ENCODE results near the gene PSME3IP1. TPM values are rescaled to one million over a fixed set of nuclear protein-coding genes. Genes with fewer than 3 reads are reported as not detected.

Gene PSME3IP1
- polyA plus RNA-seq, 3 donors, result 75.4 to 133 (median 78.6) TPM

DNA sequence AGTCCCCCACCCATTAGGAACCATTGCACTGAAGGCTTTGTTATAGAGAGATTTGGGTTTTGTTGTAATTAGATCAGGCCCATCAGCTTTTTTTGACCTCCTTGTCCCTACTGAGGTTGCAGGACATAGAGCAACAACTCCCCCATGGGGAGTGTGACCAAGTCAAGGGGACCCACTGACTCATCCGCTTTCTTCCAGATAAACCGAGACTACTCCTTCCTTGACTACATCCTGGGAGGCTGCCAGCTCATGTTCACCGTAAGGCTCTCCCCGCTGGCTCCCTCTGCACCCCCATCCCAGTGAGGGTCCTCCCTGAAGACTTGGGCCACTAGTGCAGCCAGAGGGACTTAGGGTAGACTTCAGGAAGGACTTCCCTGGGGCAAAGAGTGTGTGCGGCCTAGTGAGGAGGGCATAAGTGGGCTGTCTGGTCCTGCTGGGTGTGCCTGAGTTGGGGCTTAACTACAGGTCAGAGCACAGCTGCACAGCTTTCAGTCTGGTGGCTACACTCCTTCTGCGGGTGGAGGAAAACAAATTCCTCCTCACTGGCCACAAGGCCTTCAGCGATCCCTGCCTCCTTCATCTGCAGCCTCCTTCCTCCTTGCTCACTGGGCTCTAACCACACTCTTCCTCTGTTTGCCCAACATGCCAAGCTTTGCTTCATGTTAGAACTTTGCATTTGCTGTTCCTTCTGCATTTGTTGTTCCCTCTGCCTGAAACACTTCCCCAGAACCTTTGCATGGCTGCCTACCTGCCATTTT lies 62.4 kb downstream of the PSME3IP1 start:
- Histone ChIP-seq H4K20me1 (ENCODE audit: insufficient read depth, low read length) (no peaks in the 10 kb centered on the region), H3K36me3 (replicated peaks in 1 of 2; ENCODE audit: control insufficient read depth in 1 of 2, insufficient read depth in 2 of 2, low read length in 2 of 2) (peaks cover 79 to 90% of the 10 kb centered on the region in 2 donors), H3K27me3 (ENCODE audit: control insufficient read depth in 2 of 2, insufficient read depth in 2 of 2, low read length in 2 of 2) (no peaks in the 10 kb centered on the region), H3K79me2 (ENCODE audit: insufficient read depth, low read length) (no peaks in the 10 kb centered on the region), H3K9me3 (replicated peaks in 1 of 2; ENCODE audit: control insufficient read depth in 1 of 2, insufficient read depth in 1 of 2, low read length in 2 of 2) (no peaks in the 10 kb centered on the region), H3K4me1 (ENCODE audit: control insufficient read depth in 1 of 2, insufficient read depth in 2 of 2, low read length in 2 of 2) (peaks cover 5 to 6% of the 10 kb centered on the region in 2 donors), H3K9ac (ENCODE audit: insufficient read depth, low read length, poor library complexity, severe bottlenecking) (no peak overlapping the region), H2AFZ (ENCODE audit: insufficient read depth, low read depth, low read length, poor library complexity, severe bottlenecking) (no peak overlapping the region), H3K27ac (ENCODE audit: low read depth in 1 of 2, low read length in 2 of 2) (peak overlapping the region in 1 of 2 donors; percentile 48), H3K4me2 (replicated peaks; ENCODE audit: extremely low read depth, low read length, poor library complexity, severe bottlenecking) (no peak overlapping the region), H3K4me3 (replicated peaks in 1 of 3; ENCODE audit: low read depth in 2 of 3, low read length in 3 of 3) (no peak overlapping the region)
- TF ChIP-seq, protein P1, sequence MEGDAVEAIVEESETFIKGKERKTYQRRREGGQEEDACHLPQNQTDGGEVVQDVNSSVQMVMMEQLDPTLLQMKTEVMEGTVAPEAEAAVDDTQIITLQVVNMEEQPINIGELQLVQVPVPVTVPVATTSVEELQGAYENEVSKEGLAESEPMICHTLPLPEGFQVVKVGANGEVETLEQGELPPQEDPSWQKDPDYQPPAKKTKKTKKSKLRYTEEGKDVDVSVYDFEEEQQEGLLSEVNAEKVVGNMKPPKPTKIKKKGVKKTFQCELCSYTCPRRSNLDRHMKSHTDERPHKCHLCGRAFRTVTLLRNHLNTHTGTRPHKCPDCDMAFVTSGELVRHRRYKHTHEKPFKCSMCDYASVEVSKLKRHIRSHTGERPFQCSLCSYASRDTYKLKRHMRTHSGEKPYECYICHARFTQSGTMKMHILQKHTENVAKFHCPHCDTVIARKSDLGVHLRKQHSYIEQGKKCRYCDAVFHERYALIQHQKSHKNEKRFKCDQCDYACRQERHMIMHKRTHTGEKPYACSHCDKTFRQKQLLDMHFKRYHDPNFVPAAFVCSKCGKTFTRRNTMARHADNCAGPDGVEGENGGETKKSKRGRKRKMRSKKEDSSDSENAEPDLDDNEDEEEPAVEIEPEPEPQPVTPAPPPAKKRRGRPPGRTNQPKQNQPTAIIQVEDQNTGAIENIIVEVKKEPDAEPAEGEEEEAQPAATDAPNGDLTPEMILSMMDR (IDR thresholded peaks at IDR 0.05), result no peak
- H3K9me3 Mint-ChIP-seq, result peaks cover 0 to 2% (median 0%) of the 10 kb centered on the region in 7 donors
- H3K4me1 Mint-ChIP-seq, result peaks cover 11% of the 10 kb centered on the region
- peaks cover 67 to 87% of the 10 kb centered on the region in 2 donors for H3K36me3 Mint-ChIP-seq
- WGBS (ENCODE audit: insufficient coverage), result 66% methylated on average over 3 of the region's 7 CpGs
- no peak for DNase-seq
- no peak overlapping the region for H3K4me3 Mint-ChIP-seq
- intact Hi-C loops (cut with micrococcal nuclease), result no loop called here
- peak overlapping the region in 6 of 7 donors; percentile 6 to 82 (median 28) for H3K27ac Mint-ChIP-seq
- H3K27me3 Mint-ChIP-seq (ENCODE audit: low read depth in 3 of 3), result peaks cover 0 to 1% (median under 1%) of the 10 kb centered on the region in 3 donors

DNA sequence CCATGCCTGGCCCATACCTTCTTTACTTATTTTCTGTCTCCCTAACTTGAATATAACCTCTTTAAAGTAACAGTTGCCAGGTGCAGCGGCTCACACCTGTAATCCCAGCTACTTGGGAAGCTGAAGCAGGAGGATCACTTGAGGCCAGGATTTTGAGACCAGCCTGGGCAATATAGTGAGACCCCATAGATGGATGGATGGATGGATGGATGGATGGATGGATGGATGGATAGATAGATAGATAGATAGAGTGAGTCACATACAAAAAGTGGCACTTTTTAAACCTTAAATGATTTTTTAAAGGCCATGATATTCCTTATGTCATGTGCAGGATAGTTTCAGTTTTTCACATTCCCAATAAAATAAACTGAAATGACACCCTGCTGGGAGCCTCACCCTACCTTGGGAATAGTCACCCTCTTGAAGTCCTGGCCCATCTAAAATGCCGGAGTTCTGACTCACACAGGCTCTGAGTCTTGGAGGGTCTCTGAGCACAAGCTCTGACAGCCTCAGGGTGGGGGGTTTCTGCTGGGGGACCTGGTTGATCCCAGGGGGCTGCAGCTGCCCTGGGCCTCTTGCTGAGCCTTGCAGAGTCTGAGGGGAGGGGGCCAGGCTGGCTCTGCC lies 67.3 kb downstream of the PSME3IP1 start:
- H3K27me3 ChIP-seq (ENCODE audit: control insufficient read depth in 2 of 2, insufficient read depth in 2 of 2, low read length in 2 of 2), result no peaks in the 10 kb centered on the region
- H3K9ac ChIP-seq (ENCODE audit: insufficient read depth, low read length, poor library complexity, severe bottlenecking), result no peak overlapping the region
- Mint-ChIP-seq H3K4me3 (no peak overlapping the region), H3K4me1 (peaks cover 8% of the 10 kb centered on the region), H3K27ac (peak overlapping the region in 2 of 7 donors; percentile 18 to 83), H3K27me3 (ENCODE audit: low read depth in 3 of 3) (peaks cover 0 to 2% (median 1%) of the 10 kb centered on the region in 3 donors), H3K9me3 (no peaks in the 10 kb centered on the region), H3K36me3 (peaks cover 72 to 94% of the 10 kb centered on the region in 2 donors)
- intact Hi-C loops (cut with micrococcal nuclease), result no loop called here
- no peaks in the 10 kb centered on the region for H4K20me1 ChIP-seq (ENCODE audit: insufficient read depth, low read length)
- peaks cover 82 to 95% of the 10 kb centered on the region in 2 donors for H3K36me3 ChIP-seq (replicated peaks in 1 of 2; ENCODE audit: control insufficient read depth in 1 of 2, insufficient read depth in 2 of 2, low read length in 2 of 2)
- TF ChIP-seq, protein P1 (IDR thresholded peaks at IDR 0.05), result no peak
- H3K4me2 ChIP-seq (replicated peaks; ENCODE audit: extremely low read depth, low read length, poor library complexity, severe bottlenecking), result no peak overlapping the region
- DNase-seq, result no peak
- H2AFZ ChIP-seq (ENCODE audit: insufficient read depth, low read depth, low read length, poor library complexity, severe bottlenecking), result no peak overlapping the region
- peaks cover 5% of the 10 kb centered on the region in 2 donors for H3K4me1 ChIP-seq (ENCODE audit: control insufficient read depth in 1 of 2, insufficient read depth in 2 of 2, low read length in 2 of 2)
- H3K4me3 ChIP-seq (replicated peaks in 1 of 3; ENCODE audit: low read depth in 2 of 3, low read length in 3 of 3), result no peak overlapping the region
- H3K9me3 ChIP-seq (replicated peaks in 1 of 2; ENCODE audit: control insufficient read depth in 1 of 2, insufficient read depth in 1 of 2, low read length in 2 of 2), result no peaks in the 10 kb centered on the region
- H3K27ac ChIP-seq (ENCODE audit: low read depth in 1 of 2, low read length in 2 of 2), result no peak overlapping the region
- no peaks in the 10 kb centered on the region for H3K79me2 ChIP-seq (ENCODE audit: insufficient read depth, low read length)
- 100% methylated on average over 1 of the region's 2 CpGs for WGBS (ENCODE audit: insufficient coverage)

Data from CD14-positive monocyte (primary cell).